ENCODE results near the gene KLHL34. TPM values are rescaled to one million over a fixed set of nuclear protein-coding genes. Genes with fewer than 3 reads are reported as not detected.

Gene KLHL34
- total and polyA plus RNA-seq, 2 experiments from 2014 or later, result 0.81 to 1.1 TPM

- Histone ChIP-seq H3K4me2 (no peak overlapping the region), H3F3A (replicated peaks; ENCODE audit: low read depth) (no peaks in the 10 kb centered on the region), H3K9me2 (ENCODE audit: insufficient read depth) (no peaks in the 10 kb centered on the region), H3K36me3 (ENCODE audit: insufficient read depth) (no peaks in the 10 kb centered on the region), H3K27me3 (ENCODE audit: insufficient read depth) (no peaks in the 10 kb centered on the region), H3K4me3 (no peak overlapping the region), H2AFZ (no peak overlapping the region), H3K4me1 (ENCODE audit: insufficient read depth) (no peaks in the 10 kb centered on the region), H3K79me2 (replicated peaks; ENCODE audit: insufficient read depth) (no peaks in the 10 kb centered on the region), H4K20me1 (replicated peaks; ENCODE audit: insufficient read depth) (no peaks in the 10 kb centered on the region), H3K27ac (ENCODE audit: low read depth) (no peak overlapping the region)
- no peak for TF ChIP-seq POLR2AphosphoS5 (IDR thresholded peaks at IDR 0.05; ENCODE audit: low read depth)
- TF ChIP-seq CREB1 (CRISPR knock-in tag; IDR thresholded peaks at IDR 0.05; ENCODE audit: low read depth), result no peak
- no peak for TF ChIP-seq CTCF (conservative IDR thresholded peaks at IDR 0.05; ENCODE audit: low read depth in 2 of 2)
- no peak for TF ChIP-seq REST (IDR thresholded peaks at IDR 0.05; ENCODE audit: unreplicated experiment)
- TF ChIP-seq EZH2 (IDR thresholded peaks at IDR 0.05; ENCODE audit: low read depth, unreplicated experiment), result no peak
- TF ChIP-seq ETS1 (IDR thresholded peaks at IDR 0.05), result no peak
- TF ChIP-seq ZNF114 (CRISPR knock-in tag; IDR thresholded peaks at IDR 0.05), result no peak
- TF ChIP-seq NANOG (IDR thresholded peaks at IDR 0.05; ENCODE audit: borderline replicate concordance), result no peak
- TF ChIP-seq ZNF462 (CRISPR knock-in tag; IDR thresholded peaks at IDR 0.05), result no peak
- no peak for TF ChIP-seq EZH2phosphoT487 (IDR thresholded peaks at IDR 0.05; ENCODE audit: unreplicated experiment)
- TF ChIP-seq ZNF331 (CRISPR knock-in tag; IDR thresholded peaks at IDR 0.05; ENCODE audit: low read depth), result no peak
- TF ChIP-seq STAT1 (IDR thresholded peaks at IDR 0.05; ENCODE audit: unreplicated experiment), result no peak
- no peak for TF ChIP-seq JUNB (IDR thresholded peaks at IDR 0.05; ENCODE audit: unreplicated experiment)
- H3K4me1 Mint-ChIP-seq, result no peaks in the 10 kb centered on the region
- no peak overlapping the region for H3K27ac Mint-ChIP-seq
- no peaks in the 10 kb centered on the region for H3K27me3 Mint-ChIP-seq (ENCODE audit: insufficient read depth, low read depth, poor library complexity)
- no peaks in the 10 kb centered on the region for H3K36me3 Mint-ChIP-seq (ENCODE audit: low read depth)
- H3K9me3 Mint-ChIP-seq, result no peaks in the 10 kb centered on the region
- ATAC-seq (no peak), DNase-seq (ENCODE audit: low spot score) (no peak)
- H3K4me3 Mint-ChIP-seq, result no peak overlapping the region
Observed at GRCh38 chrX:21683941-21684340, 25.8 kb upstream of the KLHL34 start.
